Urothelium cell line (cell line): Measurements from ENCODE around the gene KRTDAP.
A peak's percentile ranks its signal among the peaks of the same experiment; 100 is the strongest.

ENCODE experiments used
- DNase-seq: peaks from one replicate; pipeline ENCODE4 v3.0.0; 2011; ENCODE audit warnings: low spot score, mixed read lengths
- FAIRE-seq: peaks from 2 replicates; lab custom pipeline; 2011; peaks lifted over from hg19 to GRCh38; lab: Jason Lieb, UNC

Gene KRTDAP, protein sequence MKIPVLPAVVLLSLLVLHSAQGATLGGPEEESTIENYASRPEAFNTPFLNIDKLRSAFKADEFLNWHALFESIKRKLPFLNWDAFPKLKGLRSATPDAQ

DNA sequence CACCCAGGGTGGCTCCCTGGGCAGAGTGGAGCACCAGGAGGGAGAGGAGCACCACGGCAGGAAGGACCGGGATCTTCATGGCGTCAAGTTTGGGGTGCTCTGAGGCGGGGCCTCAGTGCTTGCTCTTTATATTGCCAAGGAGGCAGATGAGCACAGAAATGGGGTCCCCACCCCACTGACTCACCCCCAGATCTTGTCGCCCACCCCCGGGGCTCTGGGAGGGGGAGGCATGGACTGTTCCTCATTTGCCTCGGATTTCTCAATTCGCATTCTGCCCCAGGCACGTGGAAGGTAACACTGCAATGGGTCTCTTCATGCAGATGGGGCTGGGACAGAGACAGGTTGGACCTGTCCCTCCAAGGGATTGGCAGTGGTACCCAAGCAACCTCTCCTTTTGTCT lies at the start of gene KRTDAP:
KRTDAP (minus strand) TSS at position 101 of the 400 bp plus-strand sequence; CDS start at position 79, 22 bp downstream.
- DNase-seq (no peak), FAIRE-seq (no peak)

DNA sequence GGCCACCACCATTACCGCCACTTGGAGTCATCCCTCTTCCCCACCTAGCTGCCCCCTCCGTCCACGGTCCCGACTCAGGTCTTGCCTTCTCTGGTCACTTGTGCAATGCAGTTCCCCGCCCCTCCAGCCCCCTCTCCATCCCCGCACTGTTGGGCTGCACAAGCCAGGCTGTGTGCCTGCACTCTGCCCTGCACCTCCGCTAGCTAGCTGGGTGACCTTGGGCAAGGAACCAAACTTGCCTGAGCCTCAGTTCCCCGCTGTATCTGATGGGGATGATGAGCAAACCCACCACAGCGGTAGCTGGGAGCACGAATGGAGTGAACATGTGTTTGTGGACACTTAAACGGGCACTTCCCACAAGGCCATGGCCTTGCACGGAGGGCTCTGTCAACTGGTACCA lies 49.6 kb upstream of the KRTDAP start:
- no peak for FAIRE-seq
- DNase-seq = no peak

DNA sequence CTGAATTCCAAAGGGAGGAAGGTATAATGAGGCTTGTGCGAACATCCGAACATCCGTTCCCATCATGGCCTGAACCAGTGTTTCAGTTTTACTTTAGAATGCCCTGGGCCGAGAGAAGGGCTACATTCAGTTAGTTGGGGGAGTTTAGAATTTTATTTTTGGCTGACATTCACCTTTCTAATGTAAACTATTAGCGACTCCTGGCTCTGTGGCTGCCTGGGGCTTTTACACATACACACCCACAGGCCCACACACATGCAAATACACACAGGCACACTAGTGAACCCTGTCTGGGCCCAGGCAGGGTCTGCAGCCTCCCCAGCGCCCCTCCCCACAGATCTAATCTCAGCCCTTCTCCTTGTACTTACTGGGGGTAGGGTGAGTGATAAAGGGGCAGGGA lies 49.0 kb upstream of the KRTDAP start:
- DNase-seq (no peak), FAIRE-seq (no peak)

- no peak for DNase-seq
- FAIRE-seq = no peak
Measured at GRCh38 chr19:35534803-35535480, 44.7 kb upstream of the KRTDAP start.

- DNase-seq (no peak), FAIRE-seq (no peak)
Measured at GRCh38 chr19:35533822-35534392, 43.6 kb upstream of the KRTDAP start.

DNA sequence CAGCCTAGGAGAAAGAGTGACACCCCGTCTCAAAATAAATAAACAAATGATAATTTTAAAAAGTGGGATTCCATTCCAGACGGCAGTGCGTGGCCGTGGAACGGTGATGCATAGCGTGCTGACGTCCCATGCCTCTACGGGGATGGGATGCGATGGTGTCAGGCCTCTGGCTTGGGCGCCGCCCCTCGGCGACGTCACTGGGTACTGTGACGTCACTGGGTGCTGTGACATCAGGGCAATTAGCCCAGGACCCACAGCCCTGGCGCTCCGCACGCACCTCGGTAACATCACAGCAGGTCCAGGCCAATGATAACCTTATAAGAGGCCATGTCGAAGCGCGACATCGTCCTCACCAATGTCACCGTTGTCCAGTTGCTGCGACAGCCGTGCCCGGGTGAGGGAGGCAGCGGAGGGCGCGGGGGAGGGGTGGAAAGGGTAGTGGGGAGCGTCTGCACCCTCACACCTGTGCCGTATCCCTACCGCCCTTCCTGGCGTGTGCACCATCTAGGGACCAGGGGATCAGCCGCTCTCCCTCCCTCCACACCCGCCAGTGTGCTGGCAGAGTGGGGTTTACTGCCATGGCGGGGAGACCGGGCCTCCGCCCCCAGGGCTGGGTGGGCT lies 43.0 kb upstream of the KRTDAP start, which contains the start of gene GAPDHS:
GAPDHS (plus strand) TSS at position 256 of the 621 bp plus-strand sequence; CDS start at position 328, 72 bp downstream.
- FAIRE-seq = no peak
- DNase-seq = no peak

DNA sequence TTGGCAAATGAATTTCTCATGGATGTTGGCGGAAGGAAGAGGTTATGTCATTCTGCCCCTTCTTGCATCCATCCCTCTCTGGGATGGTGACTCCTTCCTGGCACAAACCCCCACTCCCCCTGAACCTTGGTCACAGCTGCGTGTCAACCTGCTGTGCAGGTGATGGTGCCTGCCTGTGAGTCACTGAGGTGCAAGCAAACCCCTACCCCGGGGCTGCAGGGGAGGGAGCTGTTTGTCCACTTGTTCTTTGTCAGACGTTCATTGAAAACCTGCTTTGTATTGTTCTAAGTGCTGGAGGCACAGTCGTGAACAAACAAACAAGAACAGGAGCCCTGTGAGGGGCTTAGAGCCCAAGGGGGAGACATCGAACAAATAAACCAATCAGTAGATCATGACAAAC lies 41.0 kb upstream of the KRTDAP start:
- FAIRE-seq (peak; percentile 27), DNase-seq (no peak)

DNA sequence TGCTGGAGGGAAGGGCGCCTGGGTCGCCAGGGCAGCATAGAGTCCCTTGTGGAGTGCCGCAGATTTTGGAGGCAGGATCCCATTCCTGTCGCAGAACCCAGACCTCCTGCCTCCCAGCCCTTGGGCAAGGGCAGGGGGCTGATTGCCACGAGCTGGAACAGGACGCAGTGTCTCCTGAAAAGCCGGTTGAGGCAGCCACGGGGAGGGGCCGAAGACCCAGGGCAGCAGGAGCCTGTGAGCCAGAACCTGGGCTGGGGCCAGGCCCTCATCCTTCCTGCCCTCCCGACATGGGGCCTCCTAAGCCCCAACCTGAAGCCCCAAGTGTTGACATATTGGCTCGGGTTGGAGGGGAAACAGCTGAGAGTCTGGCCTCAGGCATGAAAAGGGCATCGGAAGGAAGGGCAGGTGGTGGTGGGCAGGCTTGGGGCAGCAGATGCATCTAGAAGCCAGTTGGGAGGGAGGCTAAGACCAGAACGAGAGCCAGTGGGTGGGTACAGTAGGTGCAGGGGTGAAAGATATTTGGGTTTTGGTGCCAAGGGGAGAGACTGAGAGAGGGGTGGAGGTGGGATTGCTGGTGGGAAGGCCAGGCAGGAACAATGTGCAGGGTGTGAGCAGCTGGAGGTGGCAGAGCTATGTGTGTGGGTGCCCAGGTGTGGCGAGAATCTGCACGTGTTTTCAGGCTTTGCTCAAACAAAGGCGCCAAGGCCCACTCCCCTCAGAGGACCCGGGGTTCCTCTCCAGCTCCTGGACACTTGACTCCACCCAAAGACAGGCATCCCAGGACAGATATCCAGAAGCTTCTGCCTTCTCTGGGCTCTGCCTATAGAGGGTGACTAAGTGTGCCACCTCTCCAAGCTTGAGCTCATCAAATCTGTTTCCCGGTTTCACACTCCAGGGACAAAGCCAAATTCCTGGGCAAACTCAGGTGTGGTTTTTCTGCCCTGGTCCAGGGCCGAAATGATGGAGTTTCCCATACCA lies 39.3 kb upstream of the KRTDAP start:
- DNase-seq (no peak), FAIRE-seq (no peak)

GRCh38 chr19:35528218-35529038 lies 38.2 kb upstream of the KRTDAP start, which contains the start of gene SBSN:
TSS of gene SBSN (minus strand) at chr19:35528311. CDS start at chr19:35528281, 30 bp downstream.
- peak; percentile 5 for FAIRE-seq
- peak; percentile 27 for DNase-seq

GRCh38 chr19:35525873-35526272 lies 35.6 kb upstream of the KRTDAP start:
- FAIRE-seq (no peak), DNase-seq (no peak)

GRCh38 chr19:35524181-35524837 lies 34.0 kb upstream of the KRTDAP start:
- DNase-seq = no peak
- FAIRE-seq = no peak

GRCh38 chr19:35522745-35523327 lies 32.6 kb upstream of the KRTDAP start:
- DNase-seq = no peak
- FAIRE-seq = no peak

- FAIRE-seq = no peak
- DNase-seq = no peak
Measured at GRCh38 chr19:35521124-35521743, 31.0 kb upstream of the KRTDAP start.

DNA sequence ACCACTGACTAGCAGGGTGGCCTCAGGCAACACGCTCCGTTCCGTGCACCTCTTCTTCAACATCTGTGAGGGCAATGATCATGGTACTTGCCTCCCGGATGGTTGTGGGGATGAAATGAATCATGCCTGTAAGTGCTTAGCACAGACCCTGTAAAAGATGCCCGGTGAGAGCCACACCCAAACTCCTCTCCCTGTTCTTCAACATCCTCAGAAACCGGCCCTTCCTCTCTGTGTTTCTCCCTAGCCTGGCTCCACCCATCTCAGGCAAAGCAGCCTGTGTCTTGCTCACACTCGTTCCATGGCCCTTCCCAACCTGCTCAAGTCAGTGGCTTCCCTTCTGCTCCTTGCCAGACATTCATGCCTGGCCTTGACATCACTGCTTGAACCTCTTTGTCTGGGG lies 29.0 kb upstream of the KRTDAP start:
- peak; percentile 46 for DNase-seq
- peak; percentile 58 for FAIRE-seq

GRCh38 chr19:35518313-35518712 lies 28.0 kb upstream of the KRTDAP start:
- FAIRE-seq (peak; percentile 74), DNase-seq (peak; percentile 78)

GRCh38 chr19:35517342-35517741 lies 27.1 kb upstream of the KRTDAP start:
- FAIRE-seq = no peak
- no peak for DNase-seq

- DNase-seq (no peak), FAIRE-seq (no peak)
Measured at GRCh38 chr19:35516310-35516709, 26.0 kb upstream of the KRTDAP start.

GRCh38 chr19:35514282-35514809 lies 24.1 kb upstream of the KRTDAP start:
- peak; percentile 44 for DNase-seq
- no peak for FAIRE-seq
